ENCODE data around the gene HABP2. TPM values are rescaled to one million over a fixed set of nuclear protein-coding genes. Genes with fewer than 3 reads are reported as not detected.
A peak's percentile ranks its signal among the peaks of the same experiment; 100 is the strongest.

Gene HABP2
- total RNA-seq, 1 experiment from 2014 or later, result 0.59 TPM

DNA sequence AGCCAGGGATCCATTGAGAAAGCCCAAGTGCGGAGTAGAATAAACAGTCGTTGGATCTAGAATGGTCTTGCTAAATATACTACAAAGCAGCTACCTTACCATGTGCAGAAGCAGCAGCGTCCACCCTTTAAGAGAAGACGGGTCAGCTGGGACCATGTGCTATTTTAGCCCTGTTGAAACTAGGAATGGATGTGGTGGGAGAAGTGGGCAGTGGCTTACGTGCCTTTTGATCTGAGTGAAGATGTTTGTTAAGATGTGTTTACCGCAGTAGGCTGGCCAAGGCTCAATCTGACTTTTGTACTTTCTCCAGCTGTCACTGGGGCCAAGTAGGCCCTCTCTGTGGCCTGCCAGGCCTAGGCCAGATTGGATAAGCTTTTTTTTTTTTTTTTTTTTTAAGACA is 9.2 kb downstream of the HABP2 start:
- H3K9me3 Mint-ChIP-seq (ENCODE audit: low read depth, unreplicated experiment), result no peaks in the 10 kb centered on the region
- TF ChIP-seq, protein P1, sequence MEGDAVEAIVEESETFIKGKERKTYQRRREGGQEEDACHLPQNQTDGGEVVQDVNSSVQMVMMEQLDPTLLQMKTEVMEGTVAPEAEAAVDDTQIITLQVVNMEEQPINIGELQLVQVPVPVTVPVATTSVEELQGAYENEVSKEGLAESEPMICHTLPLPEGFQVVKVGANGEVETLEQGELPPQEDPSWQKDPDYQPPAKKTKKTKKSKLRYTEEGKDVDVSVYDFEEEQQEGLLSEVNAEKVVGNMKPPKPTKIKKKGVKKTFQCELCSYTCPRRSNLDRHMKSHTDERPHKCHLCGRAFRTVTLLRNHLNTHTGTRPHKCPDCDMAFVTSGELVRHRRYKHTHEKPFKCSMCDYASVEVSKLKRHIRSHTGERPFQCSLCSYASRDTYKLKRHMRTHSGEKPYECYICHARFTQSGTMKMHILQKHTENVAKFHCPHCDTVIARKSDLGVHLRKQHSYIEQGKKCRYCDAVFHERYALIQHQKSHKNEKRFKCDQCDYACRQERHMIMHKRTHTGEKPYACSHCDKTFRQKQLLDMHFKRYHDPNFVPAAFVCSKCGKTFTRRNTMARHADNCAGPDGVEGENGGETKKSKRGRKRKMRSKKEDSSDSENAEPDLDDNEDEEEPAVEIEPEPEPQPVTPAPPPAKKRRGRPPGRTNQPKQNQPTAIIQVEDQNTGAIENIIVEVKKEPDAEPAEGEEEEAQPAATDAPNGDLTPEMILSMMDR (IDR thresholded peaks at IDR 0.05; ENCODE audit: unreplicated experiment), result no peak
- CTCF ChIA-PET, result interaction anchor here (0.6 to 2.1 kb wide), 4 partner anchors 9 to 419 kb away, joined by 3 to 7 read pairs (median 6); partner anchors contain the start of gene HABP2
- H3K27ac Mint-ChIP-seq (ENCODE audit: unreplicated experiment), result no peak overlapping the region
- no peak overlapping the region for H3K4me3 Mint-ChIP-seq (ENCODE audit: low read depth, unreplicated experiment)
- intact Hi-C loops (cut with micrococcal nuclease; ENCODE audit: unreplicated experiment), result loop anchor here (5.0 to 10.0 kb wide), 2 partner anchors 117 to 1085 kb away; no protein-coding TSS in a partner anchor
- DNase-seq, result no peak
- H3K27me3 Mint-ChIP-seq (ENCODE audit: unreplicated experiment), result peaks cover 52% of the 10 kb centered on the region
- BruUV-seq (replicated peaks), result no TSS peak
- peaks cover 8% of the 10 kb centered on the region for H3K4me1 Mint-ChIP-seq (ENCODE audit: low read depth, unreplicated experiment)
- H3K36me3 Mint-ChIP-seq (ENCODE audit: insufficient read depth, unreplicated experiment), result no peaks in the 10 kb centered on the region

DNA sequence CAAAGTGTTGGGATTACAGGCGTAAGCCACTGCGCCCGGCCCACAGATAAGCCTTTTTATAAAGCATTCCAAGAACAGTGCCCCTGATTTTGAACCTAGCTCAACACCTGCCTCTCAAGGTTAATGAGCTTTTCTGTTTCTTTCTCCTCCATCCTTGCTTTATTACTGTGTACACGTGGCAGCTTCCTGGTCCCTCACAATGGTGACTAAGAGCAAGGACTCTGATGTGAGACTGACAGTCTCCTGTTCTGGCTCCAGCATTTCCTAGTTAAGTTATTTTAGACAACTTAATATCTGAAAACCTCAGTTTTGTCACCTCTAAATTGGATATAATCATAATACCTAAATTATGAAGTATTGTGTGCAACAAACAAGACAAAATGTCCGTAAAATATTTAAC is 9.9 kb downstream of the HABP2 start:
- H3K36me3 Mint-ChIP-seq (ENCODE audit: insufficient read depth, unreplicated experiment), result no peaks in the 10 kb centered on the region

DNA sequence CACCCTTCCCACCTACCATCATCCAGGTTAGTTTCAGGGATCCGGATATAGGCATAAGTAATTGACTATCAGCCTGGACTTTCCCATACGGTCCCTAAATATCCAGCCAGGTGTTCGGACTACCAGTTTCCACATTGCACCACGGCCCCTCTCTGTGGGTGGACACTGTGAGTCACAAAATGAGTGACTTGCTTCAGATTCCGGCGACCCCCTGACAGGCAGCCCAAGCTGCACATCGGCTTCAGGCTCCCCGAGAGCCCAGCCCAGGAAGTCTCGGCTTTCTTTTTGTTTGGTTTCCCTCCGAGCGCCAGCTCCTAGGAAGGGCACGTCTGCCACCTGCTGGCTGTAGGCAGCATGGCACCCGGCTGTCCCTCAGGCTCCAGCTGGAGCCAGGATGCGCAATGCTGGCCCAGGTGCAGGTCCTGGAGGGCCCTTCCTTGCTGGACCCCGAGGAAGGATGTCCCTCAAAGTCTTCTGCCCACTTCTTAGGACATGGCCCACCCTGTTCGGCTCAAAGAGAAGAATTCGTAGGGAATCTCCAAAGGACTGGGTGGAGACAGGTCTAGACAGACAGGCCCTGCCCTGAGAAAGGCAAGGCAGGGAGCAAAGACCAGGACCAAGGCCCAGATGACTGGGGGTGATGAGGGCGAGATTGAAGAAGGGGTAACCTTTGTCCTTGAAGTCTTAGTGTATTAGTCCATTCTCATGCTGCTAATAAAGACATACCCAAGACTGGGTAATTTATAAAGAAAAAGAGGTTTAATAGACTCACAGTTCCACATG is 10.6 kb downstream of the HABP2 start:
- peaks cover 58% of the 10 kb centered on the region for H3K27me3 Mint-ChIP-seq (ENCODE audit: unreplicated experiment)
- H3K4me1 Mint-ChIP-seq (ENCODE audit: low read depth, unreplicated experiment), result peaks cover 8% of the 10 kb centered on the region
- peak overlapping the region; percentile 73 for H3K4me3 Mint-ChIP-seq (ENCODE audit: low read depth, unreplicated experiment)
- TF ChIP-seq, protein P1 (IDR thresholded peaks at IDR 0.05; ENCODE audit: unreplicated experiment), result peak; percentile 89
- no peaks in the 10 kb centered on the region for H3K9me3 Mint-ChIP-seq (ENCODE audit: low read depth, unreplicated experiment)
- no peak overlapping the region for H3K27ac Mint-ChIP-seq (ENCODE audit: unreplicated experiment)
- no TSS peak for BruUV-seq (replicated peaks)
- intact Hi-C loops (cut with micrococcal nuclease; ENCODE audit: unreplicated experiment), result loop anchor here (1.0 to 10.0 kb wide), 3 partner anchors 42 to 1086 kb away; no protein-coding TSS in a partner anchor
- H3K36me3 Mint-ChIP-seq (ENCODE audit: insufficient read depth, unreplicated experiment), result no peaks in the 10 kb centered on the region
- DNase-seq, result peak; percentile 73
- CTCF ChIA-PET, result interaction anchor here (0.7 to 2.1 kb wide), 6 partner anchors 11 to 178 kb away, joined by 4 to 7 read pairs (median 4); partner anchors contain the start of gene HABP2

More for the DNA sequence above, 9.9 kb downstream of the HABP2 start:
- Mint-ChIP-seq H3K27me3 (ENCODE audit: unreplicated experiment) (peaks cover 51% of the 10 kb centered on the region), H3K9me3 (ENCODE audit: low read depth, unreplicated experiment) (no peaks in the 10 kb centered on the region), H3K4me1 (ENCODE audit: low read depth, unreplicated experiment) (peaks cover 8% of the 10 kb centered on the region), H3K4me3 (ENCODE audit: low read depth, unreplicated experiment) (no peak overlapping the region), H3K27ac (ENCODE audit: unreplicated experiment) (no peak overlapping the region)
- DNase-seq, result no peak
- CTCF ChIA-PET, result interaction anchor here (0.7 to 2.1 kb wide), 5 partner anchors 10 to 420 kb away, joined by 3 to 7 read pairs (median 5); partner anchors contain the start of gene HABP2
- intact Hi-C loops (cut with micrococcal nuclease; ENCODE audit: unreplicated experiment), result loop anchor here (1.0 to 10.0 kb wide), 3 partner anchors 41 to 1085 kb away; no protein-coding TSS in a partner anchor
- TF ChIP-seq, protein P1 (IDR thresholded peaks at IDR 0.05; ENCODE audit: unreplicated experiment), result no peak
- no TSS peak for BruUV-seq (replicated peaks)

DNA sequence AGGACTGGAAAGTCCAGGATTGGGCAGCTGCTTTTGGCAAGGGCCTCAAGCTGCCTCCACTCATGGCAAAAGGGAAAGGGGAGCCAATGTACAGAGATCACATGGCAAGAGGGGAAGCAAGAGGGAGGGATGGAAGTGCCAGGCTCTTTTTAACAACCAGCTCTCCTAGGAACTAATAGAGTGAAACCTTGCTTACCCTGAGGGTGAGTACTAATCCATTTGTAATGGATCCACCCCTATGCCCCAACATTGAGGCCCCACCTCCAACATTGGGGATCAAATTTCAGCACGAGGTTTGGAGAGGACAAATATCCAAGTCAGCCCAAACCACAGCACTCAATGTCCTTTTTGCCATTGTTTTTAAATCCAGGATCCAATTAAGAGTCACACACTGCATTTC is 12.5 kb downstream of the HABP2 start:
- intact Hi-C loops (cut with micrococcal nuclease; ENCODE audit: unreplicated experiment), result loop anchor here (10.0 kb wide), 1 partner anchor 121 kb away; no protein-coding TSS in a partner anchor
- Mint-ChIP-seq H3K27me3 (ENCODE audit: unreplicated experiment) (peaks cover 52% of the 10 kb centered on the region), H3K27ac (ENCODE audit: unreplicated experiment) (no peak overlapping the region), H3K4me1 (ENCODE audit: low read depth, unreplicated experiment) (peaks cover 8% of the 10 kb centered on the region), H3K4me3 (ENCODE audit: low read depth, unreplicated experiment) (no peak overlapping the region), H3K36me3 (ENCODE audit: insufficient read depth, unreplicated experiment) (no peaks in the 10 kb centered on the region), H3K9me3 (ENCODE audit: low read depth, unreplicated experiment) (no peaks in the 10 kb centered on the region)
- BruUV-seq (replicated peaks), result no TSS peak
- DNase-seq, result no peak
- TF ChIP-seq, protein P1 (IDR thresholded peaks at IDR 0.05; ENCODE audit: unreplicated experiment), result no peak
- CTCF ChIA-PET, result no interaction called here

Data from Calu3 (cell line).